GM06990 (cell line): Measurements from ENCODE around the gene EWSR1.
"Not testable (repeated sequence)": the region's sequence is repeated elsewhere in the genome, so short reads cannot be mapped to it uniquely, and the experiment has no call there.

Experiments
- DNase-seq: peaks from one replicate; pipeline ENCODE4 v3.0.0-alpha.2; 2011; ENCODE audit not compliant: insufficient read length; ENCODE audit errors: extremely low read depth
- H3K27me3 ChIP-seq: replicated peaks from 2 replicates; pipeline ENCODE4 v1.6.0; 2011; ENCODE audit warnings: low read length; ENCODE audit not compliant: control insufficient read depth, insufficient read depth
- H3K36me3 ChIP-seq: 2 replicates; pipeline ENCODE4 v1.5.1; 2011; ENCODE audit warnings: low read length; ENCODE audit not compliant: control insufficient read depth, insufficient read depth
- H3K4me3 ChIP-seq: replicated peaks from 2 replicates; pipeline ENCODE4 v1.5.1; 2011; ENCODE audit warnings: low read depth, mild to moderate bottlenecking, control low read depth, low read length
- CTCF ChIP-seq: IDR thresholded peaks from 2 replicates; pipeline ENCODE4 v1.5.1; 2011; ENCODE audit warnings: low read length, control low read depth, mild to moderate bottlenecking, inconsistent platforms; ENCODE audit not compliant: insufficient read depth, poor library complexity, severe bottlenecking

EWSR1 gene

DNA sequence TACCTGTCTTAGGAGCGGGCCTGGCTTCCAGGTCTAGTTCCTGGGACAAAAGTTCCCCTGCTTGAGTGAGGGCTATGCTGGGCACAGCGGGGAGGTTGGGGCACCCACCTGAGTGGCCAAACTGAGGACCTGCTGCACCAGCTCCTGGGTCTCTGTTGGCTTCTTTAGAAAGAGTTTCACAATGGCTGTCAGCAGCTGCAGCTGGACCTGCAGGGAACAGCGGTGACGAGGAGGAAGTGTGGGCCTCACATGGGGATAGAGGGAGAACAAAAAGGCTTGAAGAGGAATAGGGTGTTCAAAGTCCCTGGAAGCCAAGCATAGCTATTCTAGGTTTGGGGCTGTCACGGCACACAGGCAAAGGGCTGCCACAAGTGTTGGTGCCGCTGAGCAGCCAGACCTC is 74.1 kb downstream of the EWSR1 start:
- no peak for TF ChIP-seq CTCF
- no peaks in the 10 kb centered on the region for H3K27me3 ChIP-seq
- H3K4me3 ChIP-seq: no peak overlapping the region
- peaks cover 68% of the 10 kb centered on the region for H3K36me3 ChIP-seq
- no peak for DNase-seq

GRCh38 chr22:29342577-29343312 is 74.7 kb downstream of the EWSR1 start:
- DNase-seq: no peak
- peaks cover 70% of the 10 kb centered on the region for H3K36me3 ChIP-seq
- TF ChIP-seq CTCF: no peak
- no peaks in the 10 kb centered on the region for H3K27me3 ChIP-seq
- no peak overlapping the region for H3K4me3 ChIP-seq

DNA sequence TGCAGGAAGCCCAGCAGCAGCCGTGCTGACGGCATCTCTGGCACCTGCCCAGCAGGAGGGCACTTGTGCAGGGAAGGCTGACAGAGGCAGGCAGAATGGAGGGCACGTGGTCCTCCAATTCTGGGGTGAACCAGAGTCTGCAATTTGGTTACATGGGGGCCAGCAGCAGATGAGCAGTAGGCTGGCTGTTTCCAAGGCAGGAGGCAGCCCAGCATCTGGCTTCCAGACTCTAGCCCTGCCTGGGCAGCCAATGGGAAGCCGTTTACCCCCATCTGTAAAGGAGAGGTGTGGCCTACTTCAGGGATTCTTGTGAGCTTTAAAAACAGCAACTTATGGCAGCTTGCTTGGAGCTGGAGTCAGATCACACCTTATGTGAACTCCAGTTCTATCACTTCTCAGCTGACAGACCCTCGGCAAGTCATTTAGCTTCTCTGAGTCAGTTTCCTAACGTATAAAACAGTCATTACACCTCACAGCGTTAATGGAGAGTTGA is 75.3 kb downstream of the EWSR1 start:
- Histone ChIP-seq H3K27me3 (no peaks in the 10 kb centered on the region), H3K36me3 (peaks cover 69% of the 10 kb centered on the region), H3K4me3 (no peak overlapping the region)
- no peak for DNase-seq
- no peak for TF ChIP-seq CTCF

GRCh38 chr22:29344137-29344536 is 76.1 kb downstream of the EWSR1 start:
- Histone ChIP-seq H3K27me3 (no peaks in the 10 kb centered on the region), H3K4me3 (no peak overlapping the region), H3K36me3 (peaks cover 65% of the 10 kb centered on the region)
- no peak for DNase-seq
- no peak for TF ChIP-seq CTCF

- H3K27me3 ChIP-seq, DNase-seq, H3K4me3 ChIP-seq: not testable (repeated sequence)
- peaks cover 62% of the 10 kb centered on the region for H3K36me3 ChIP-seq
Observed at GRCh38 chr22:29344889-29345288, 76.8 kb downstream of the EWSR1 start.

DNA sequence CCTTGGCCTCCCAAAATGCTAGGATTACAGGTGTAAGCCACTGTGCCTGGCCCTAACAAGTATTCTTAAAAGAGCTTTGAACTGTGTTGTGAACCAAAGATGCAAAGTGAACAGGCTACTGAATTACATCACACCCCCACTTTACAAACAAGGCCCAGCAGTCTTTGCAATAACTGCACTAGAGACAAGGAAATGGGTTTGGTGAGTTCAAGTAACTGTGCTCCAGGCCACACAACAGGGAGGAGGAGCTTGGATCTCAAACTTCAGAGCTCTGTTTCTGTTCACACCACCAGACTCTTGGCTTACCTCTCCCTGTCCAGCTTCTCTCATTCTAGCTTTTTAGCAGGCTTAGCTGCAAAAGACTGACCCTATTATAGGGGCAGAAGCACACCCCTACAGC is 77.9 kb downstream of the EWSR1 start:
- no peak for TF ChIP-seq CTCF
- H3K36me3 ChIP-seq: peaks cover 65% of the 10 kb centered on the region
- no peak for DNase-seq

More for the DNA sequence above, 77.9 kb downstream of the EWSR1 start:
- Histone ChIP-seq H3K4me3 (no peak overlapping the region), H3K27me3 (no peaks in the 10 kb centered on the region)
